ENCODE results near the gene PITRM1. TPM values are rescaled to one million over a fixed set of nuclear protein-coding genes. Genes with fewer than 3 reads are reported as not detected.

The PITRM1 gene
- polyA plus RNA-seq, 1 experiment, result 68.5 TPM

- ChIA-PET CTCF (no interaction called here), POLR2A (no interaction called here)
- no peak overlapping the region for H3K4me3 ChIP-seq (ENCODE audit: low read depth, low read length)
- H3K36me3 ChIP-seq (ENCODE audit: control insufficient read depth, insufficient read depth, low read length), result peaks cover 14% of the 10 kb centered on the region
- no peak for TF ChIP-seq CTCF (IDR thresholded peaks at IDR 0.05; ENCODE audit: insufficient read depth, low read depth, low read length)
- H3K27me3 ChIP-seq (ENCODE audit: control insufficient read depth, insufficient read depth, low read length), result no peaks in the 10 kb centered on the region
- no peak for DNase-seq (ENCODE audit: low read depth)
Measured at GRCh38 chr10:3098689-3099088, 73.9 kb downstream of the PITRM1 start.

DNA sequence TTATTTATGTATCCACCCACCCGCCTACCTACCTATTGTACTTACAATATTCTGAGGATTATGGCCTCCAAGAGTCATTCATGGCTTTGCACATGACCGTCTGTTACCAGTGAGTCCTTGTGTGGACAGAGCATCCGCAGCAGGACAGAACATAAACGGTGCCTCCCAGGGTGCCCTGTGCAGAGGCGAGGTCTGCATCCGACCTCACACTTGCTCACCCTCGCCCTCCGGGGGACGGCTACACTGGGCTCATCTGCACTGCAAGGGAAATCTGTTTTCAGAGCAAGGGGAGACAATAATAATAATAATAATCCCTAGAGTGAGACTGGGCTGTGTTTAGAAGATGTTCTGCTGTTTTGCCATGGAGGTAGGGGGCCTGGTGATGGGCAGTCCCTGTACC is 75.4 kb downstream of the PITRM1 start:
- no peak for DNase-seq (ENCODE audit: low read depth)
- no peak for TF ChIP-seq CTCF (IDR thresholded peaks at IDR 0.05; ENCODE audit: insufficient read depth, low read depth, low read length)
- ChIA-PET CTCF (no interaction called here), POLR2A (no interaction called here)
- no peaks in the 10 kb centered on the region for H3K27me3 ChIP-seq (ENCODE audit: control insufficient read depth, insufficient read depth, low read length)
- H3K36me3 ChIP-seq (ENCODE audit: control insufficient read depth, insufficient read depth, low read length), result peaks cover 10% of the 10 kb centered on the region
- H3K4me3 ChIP-seq (ENCODE audit: low read depth, low read length), result no peak overlapping the region

GRCh38 chr10:3096149-3096548 is 76.4 kb downstream of the PITRM1 start:
- TF ChIP-seq CTCF (IDR thresholded peaks at IDR 0.05; ENCODE audit: insufficient read depth, low read depth, low read length), result no peak
- H3K4me3 ChIP-seq (ENCODE audit: low read depth, low read length), result no peak overlapping the region
- no peaks in the 10 kb centered on the region for H3K27me3 ChIP-seq (ENCODE audit: control insufficient read depth, insufficient read depth, low read length)
- CTCF ChIA-PET, result interaction anchor here (1.5 kb wide), 1 partner anchor 24 kb away, joined by 3 read pairs; no protein-coding TSS in a partner anchor
- POLR2A ChIA-PET, result no interaction called here
- H3K36me3 ChIP-seq (ENCODE audit: control insufficient read depth, insufficient read depth, low read length), result peaks cover 8% of the 10 kb centered on the region
- DNase-seq (ENCODE audit: low read depth), result no peak

- Histone ChIP-seq H3K4me3 (ENCODE audit: low read depth, low read length) (no peak overlapping the region), H3K27me3 (ENCODE audit: control insufficient read depth, insufficient read depth, low read length) (no peaks in the 10 kb centered on the region), H3K36me3 (ENCODE audit: control insufficient read depth, insufficient read depth, low read length) (peaks cover 7% of the 10 kb centered on the region)
- ChIA-PET CTCF (interaction anchor here (0.7 to 1.5 kb wide), 4 partner anchors 21 to 166 kb away, joined by 3 to 4 read pairs (median 3); no protein-coding TSS in a partner anchor), POLR2A (interaction anchor here (0.5 kb wide), 1 partner anchor 24 kb away, joined by 14 read pairs; no protein-coding TSS in a partner anchor)
- TF ChIP-seq CTCF (IDR thresholded peaks at IDR 0.05; ENCODE audit: insufficient read depth, low read depth, low read length), result no peak
- DNase-seq (ENCODE audit: low read depth), result peak; percentile 98
Measured at GRCh38 chr10:3095373-3096139, 77.0 kb downstream of the PITRM1 start.

- no peak overlapping the region for H3K4me3 ChIP-seq (ENCODE audit: low read depth, low read length)
- H3K36me3 ChIP-seq (ENCODE audit: control insufficient read depth, insufficient read depth, low read length), result no peaks in the 10 kb centered on the region
- TF ChIP-seq CTCF (IDR thresholded peaks at IDR 0.05; ENCODE audit: insufficient read depth, low read depth, low read length), result no peak
- no peak for DNase-seq (ENCODE audit: low read depth)
- CTCF ChIA-PET, result interaction anchor here (0.7 to 1.5 kb wide), 3 partner anchors 20 to 165 kb away, joined by 3 to 4 read pairs (median 3); no protein-coding TSS in a partner anchor
- H3K27me3 ChIP-seq (ENCODE audit: control insufficient read depth, insufficient read depth, low read length), result no peaks in the 10 kb centered on the region
- POLR2A ChIA-PET, result interaction anchor here (0.5 kb wide), 1 partner anchor 23 kb away, joined by 14 read pairs; no protein-coding TSS in a partner anchor
Measured at GRCh38 chr10:3094609-3095036, 78.0 kb downstream of the PITRM1 start.

Measured in BJ (cell line).